ENCODE measurements around the gene TGM3. TPM values are rescaled to one million over a fixed set of nuclear protein-coding genes. Genes with fewer than 3 reads are reported as not detected.

Gene TGM3
- total and polyA plus RNA-seq, 10 of the 15 experiments (the other 5 are each of a cell fraction or from before 2014, with no cell fraction given) = not detected

GRCh38 chr20:2336471-2336870, 40.7 kb downstream of the TGM3 start:
- ChIA-PET SMC1A (ENCODE audit: uncharacterized antibody, unreplicated experiment) (no interaction called here), CTCF (no interaction called here), POLR2A (no interaction called here), RAD21 (ENCODE audit: unreplicated experiment) (no interaction called here)
- H3K36me3 ChIP-seq (ENCODE audit: control insufficient read depth in 2 of 2, insufficient read depth in 2 of 2, low read length in 1 of 2) = no peaks in the 10 kb centered on the region
- no peak overlapping the region for H3K4me3 ChIP-seq
- no peaks in the 10 kb centered on the region for H4K20me1 ChIP-seq (ENCODE audit: control insufficient read depth, insufficient read depth)
- in situ Hi-C loops (cut with MboI) = no loop called here
- 23% methylated on average over 4 of the region's 4 CpGs for WGBS (ENCODE audit: insufficient coverage, insufficient replicate concordance, low lambda C conversion rate, missing lambda C conversion rate)
- TF ChIP-seq SPI1 (IDR thresholded peaks at IDR 0.05; ENCODE audit: borderline replicate concordance, insufficient read depth, low read depth, low read length) = no peak
- TF ChIP-seq SRF (IDR thresholded peaks at IDR 0.05; ENCODE audit: low read depth in 2 of 2, low read length in 2 of 2) = no peak
- no peak for TF ChIP-seq KDM1A (IDR thresholded peaks at IDR 0.05; ENCODE audit: borderline replicate concordance)
- no peak for TF ChIP-seq POLR2AphosphoS2 (IDR thresholded peaks at IDR 0.05; ENCODE audit: low read depth, low read length)
- TF ChIP-seq RBBP5 (conservative IDR thresholded peaks at IDR 0.05) = no peak
- no peak for TF ChIP-seq CREB1 (IDR thresholded peaks at IDR 0.05; ENCODE audit: low read depth)
- TF ChIP-seq ETV6 (conservative IDR thresholded peaks at IDR 0.05 in 1 of 2, IDR thresholded peaks at IDR 0.05 in 1 of 2; ENCODE audit: borderline replicate concordance in 1 of 2, low read depth in 1 of 2) = no peak
- TF ChIP-seq MLLT1 (IDR thresholded peaks at IDR 0.05) = no peak
- no peak for TF ChIP-seq ZZZ3 (IDR thresholded peaks at IDR 0.05; ENCODE audit: control insufficient read depth, insufficient read length, low read depth)
- TF ChIP-seq JUNB (IDR thresholded peaks at IDR 0.05) = no peak
- no peak for TF ChIP-seq ZNF207 (IDR thresholded peaks at IDR 0.05; ENCODE audit: borderline replicate concordance)
- TF ChIP-seq SP1 (IDR thresholded peaks at IDR 0.05; ENCODE audit: low read depth, low read length) = no peak
- TF ChIP-seq, protein P1, sequence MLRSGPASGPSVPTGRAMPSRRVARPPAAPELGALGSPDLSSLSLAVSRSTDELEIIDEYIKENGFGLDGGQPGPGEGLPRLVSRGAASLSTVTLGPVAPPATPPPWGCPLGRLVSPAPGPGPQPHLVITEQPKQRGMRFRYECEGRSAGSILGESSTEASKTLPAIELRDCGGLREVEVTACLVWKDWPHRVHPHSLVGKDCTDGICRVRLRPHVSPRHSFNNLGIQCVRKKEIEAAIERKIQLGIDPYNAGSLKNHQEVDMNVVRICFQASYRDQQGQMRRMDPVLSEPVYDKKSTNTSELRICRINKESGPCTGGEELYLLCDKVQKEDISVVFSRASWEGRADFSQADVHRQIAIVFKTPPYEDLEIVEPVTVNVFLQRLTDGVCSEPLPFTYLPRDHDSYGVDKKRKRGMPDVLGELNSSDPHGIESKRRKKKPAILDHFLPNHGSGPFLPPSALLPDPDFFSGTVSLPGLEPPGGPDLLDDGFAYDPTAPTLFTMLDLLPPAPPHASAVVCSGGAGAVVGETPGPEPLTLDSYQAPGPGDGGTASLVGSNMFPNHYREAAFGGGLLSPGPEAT (IDR thresholded peaks at IDR 0.05; ENCODE audit: low read depth) = no peak
- no peak for TF ChIP-seq MEF2A (IDR thresholded peaks at IDR 0.05; ENCODE audit: insufficient read depth, low read depth, low read length)
- no peak for TF ChIP-seq WRNIP1 (IDR thresholded peaks at IDR 0.05; ENCODE audit: borderline replicate concordance, low read depth, low read length)
- TF ChIP-seq ZBTB40 (IDR thresholded peaks at IDR 0.05; ENCODE audit: borderline replicate concordance) = no peak
- TF ChIP-seq ZNF622 (IDR thresholded peaks at IDR 0.05) = no peak
- no peak for TF ChIP-seq RCOR1 (conservative IDR thresholded peaks at IDR 0.05; ENCODE audit: low read depth, low read length)
- no peaks in the 10 kb centered on the region for H3K4me1 ChIP-seq (ENCODE audit: control insufficient read depth, insufficient read depth, low read length)
- intact Hi-C loops (cut with micrococcal nuclease; ENCODE audit: unreplicated experiment) = no loop called here
- DNase-seq (ENCODE audit: low read depth, low spot score) (no peak), FAIRE-seq (no peak), ATAC-seq (no peak)
- BruUV-seq (replicated peaks) = no TSS peak
- H3K9ac ChIP-seq (ENCODE audit: control insufficient read depth, insufficient read depth, low read length) = no peak overlapping the region
- peaks cover 2 to 9% of the 10 kb centered on the region in 2 experiments; a peak in 3 of 4 replicates for H3K27me3 ChIP-seq (replicated peaks in 1 of 2; ENCODE audit: control insufficient read depth in 2 of 2, insufficient read depth in 2 of 2, low read length in 1 of 2)
- no peak overlapping the region for H3K4me2 ChIP-seq (ENCODE audit: control insufficient read depth, insufficient read depth)
- H3K79me2 ChIP-seq (ENCODE audit: control insufficient read depth, insufficient read depth, low read length) = no peaks in the 10 kb centered on the region
- H3K27ac ChIP-seq (ENCODE audit: control insufficient read depth, insufficient read depth) = no peak overlapping the region
- H2AFZ ChIP-seq (ENCODE audit: control insufficient read depth, low read depth, low read length) = no peak overlapping the region
- H3K9me3 ChIP-seq (replicated peaks; ENCODE audit: control insufficient read depth, insufficient read depth, low read length) = no peaks in the 10 kb centered on the region

Measured in GM12878 (cell line).